Natural killer cell (primary cell): Measurements from ENCODE around the gene CD2BP2. TPM values are rescaled to one million over a fixed set of nuclear protein-coding genes. Genes with fewer than 3 reads are reported as not detected.
"Not testable (repeated sequence)": the region's sequence is repeated elsewhere in the genome, so short reads cannot be mapped to it uniquely, and the experiment has no call there.

Experiments
- ATAC-seq, 3 donors: fragments of 150-1000 bp in 2 of 3; fragments of 200-7000 bp in 1 of 3; cut with Tn5 transposase; 1 replicate in 1 of 3; 2 replicates in 2 of 3; pipeline ENCODE4 v1.10.0; 2021; ENCODE audit warnings: mild to moderate bottlenecking in 2 of 3, moderate library complexity in 2 of 3
- DNase-seq, 2 donors: peaks; one replicate each; pipeline versions ENCODE4 v3.0.0 to v3.0.0-alpha.2; 2013 to 2021; ENCODE audit warnings: mixed read lengths in 1 of 2
- H3K27ac ChIP-seq: one replicate; pipeline ENCODE4 v1.5.1; 2013; ENCODE audit warnings: mild to moderate bottlenecking, low read length
- H3K27me3 ChIP-seq: one replicate; pipeline ENCODE4 v1.6.1; 2013; ENCODE audit warnings: low read length; ENCODE audit not compliant: control insufficient read depth, insufficient read depth
- H3K36me3 ChIP-seq: one replicate; pipeline ENCODE4 v1.6.1; 2013; ENCODE audit warnings: low read length; ENCODE audit not compliant: control insufficient read depth, insufficient read depth
- H3K4me1 ChIP-seq: one replicate; pipeline ENCODE4 v1.6.1; 2013; ENCODE audit warnings: low read length; ENCODE audit not compliant: control insufficient read depth, insufficient read depth
- H3K4me3 ChIP-seq: one replicate; pipeline ENCODE4 v1.5.1; 2013; ENCODE audit warnings: low read length
- H3K9me3 ChIP-seq: one replicate; pipeline ENCODE4 v1.6.1; 2013; ENCODE audit warnings: low read length; ENCODE audit not compliant: control insufficient read depth, insufficient read depth
- H3K27ac Mint-ChIP-seq, 2 donors: one replicate each; pipeline ENCODE4 v1.8.0; 2022; ENCODE audit warnings: mild to moderate bottlenecking in 2 of 2, mixed read lengths in 2 of 2, moderate library complexity in 1 of 2
- H3K27me3 Mint-ChIP-seq, 2 donors: one replicate each; pipeline ENCODE4 v1.8.0; 2022; ENCODE audit warnings: low read depth in 2 of 2, mixed read lengths in 2 of 2
- H3K36me3 Mint-ChIP-seq: one replicate; pipeline ENCODE4 v1.8.0; 2022; ENCODE audit warnings: mixed read lengths
- H3K4me1 Mint-ChIP-seq, 2 donors: one replicate each; pipeline ENCODE4 v1.8.0; 2022; ENCODE audit warnings: mixed read lengths in 2 of 2
- H3K4me3 Mint-ChIP-seq: one replicate; pipeline ENCODE4 v1.8.0; 2022; ENCODE audit warnings: mild to moderate bottlenecking, moderate library complexity, mixed read lengths
- H3K9me3 Mint-ChIP-seq, 2 donors: one replicate each; pipeline ENCODE4 v1.8.0; 2022; ENCODE audit warnings: mixed read lengths in 2 of 2
- CTCF ChIP-seq: fragments of 200-600 bp; IDR thresholded peaks from one replicate; pipeline ENCODE4 v1.8.0; 2022; ENCODE audit warnings: antibody characterized with exemption
- WGBS: methylation state at CpG from one replicate; pipeline ENCODE4 v1.1.7; 2013; ENCODE audit warnings: missing lambda C conversion rate; ENCODE audit not compliant: insufficient coverage; 5-methylcytosine and 5-hydroxymethylcytosine counted together
- intact Hi-C: fragments of 100-400 bp; cut with micrococcal nuclease; formaldehyde crosslinking; loops from one replicate; pipeline ENCODE4 v1.14.2; 2022
- total RNA-seq, 4 donors: library from RNA; stranded (reverse); fragments of 120-200 nt in 1 of 4; gene quantifications; one replicate each; pipeline versions ENCODE4 v1.2.3 to v1.2.4, GENCODE V29; 2013 to 2022

CD2BP2 gene
- total RNA-seq, 3 donors from 2014 or later (not counting 1 experiment from before 2014, with no cell fraction given): 79.5 to 104 (median 87.7) TPM

- peak overlapping the region; percentile 88 to 94 for H3K27ac Mint-ChIP-seq
- no peaks in the 10 kb centered on the region for H3K9me3 Mint-ChIP-seq
- peaks cover 59% of the 10 kb centered on the region for H3K4me1 ChIP-seq
- DNase-seq: peak in 1 of 2 donors; percentile 19
- peaks cover 55 to 59% of the 10 kb centered on the region in 2 donors for H3K4me1 Mint-ChIP-seq
- no peaks in the 10 kb centered on the region for H3K27me3 Mint-ChIP-seq
- ATAC-seq: peak; percentile 35 to 43 (median 41)
- peak overlapping the region; percentile 82 for H3K27ac ChIP-seq
- H3K4me3 Mint-ChIP-seq: peak overlapping the region; percentile 70
- no peaks in the 10 kb centered on the region for H3K36me3 Mint-ChIP-seq
- 19% methylated on average over 3 of the region's 3 CpGs for WGBS
- peaks cover 28% of the 10 kb centered on the region for H3K36me3 ChIP-seq
- H3K27me3 ChIP-seq: no peaks in the 10 kb centered on the region
- no peak overlapping the region for H3K4me3 ChIP-seq
- no peaks in the 10 kb centered on the region for H3K9me3 ChIP-seq
- intact Hi-C loops: loop anchor here (1.0 to 2.0 kb wide), 4 partner anchors 14 to 67 kb away; partner anchors contain the start of gene TBC1D10B
- TF ChIP-seq CTCF: no peak
These were observed 5.4 kb downstream of the CD2BP2 start for GRCh38 chr16:30349675-30350074.

- DNase-seq (no peak), ATAC-seq (no peak)
- Histone ChIP-seq H3K27me3 (no peaks in the 10 kb centered on the region), H3K27ac (peak overlapping the region; percentile 82), H3K36me3 (peaks cover 28% of the 10 kb centered on the region), H3K4me3 (no peak overlapping the region), H3K9me3 (no peaks in the 10 kb centered on the region), H3K4me1 (peaks cover 52% of the 10 kb centered on the region)
- intact Hi-C loops: no loop called here
- Mint-ChIP-seq H3K27me3 (no peaks in the 10 kb centered on the region), H3K4me1 (peaks cover 47 to 52% of the 10 kb centered on the region in 2 donors), H3K4me3 (peak overlapping the region; percentile 70), H3K27ac (peak overlapping the region; percentile 88 to 94), H3K9me3 (no peaks in the 10 kb centered on the region), H3K36me3 (no peaks in the 10 kb centered on the region)
- no peak for TF ChIP-seq CTCF
- 75% methylated on average over 5 of the region's 7 CpGs for WGBS
These were observed 6.2 kb downstream of the CD2BP2 start for GRCh38 chr16:30348929-30349328.

- no peak overlapping the region for H3K4me3 Mint-ChIP-seq
- DNase-seq: no peak
- no peaks in the 10 kb centered on the region for H3K36me3 Mint-ChIP-seq
- no peaks in the 10 kb centered on the region for H3K9me3 ChIP-seq
- no peak for ATAC-seq
- 98% methylated on average over 8 of the region's 8 CpGs for WGBS
- intact Hi-C loops: no loop called here
- no peaks in the 10 kb centered on the region for H3K27me3 ChIP-seq
- H3K27me3 Mint-ChIP-seq: no peaks in the 10 kb centered on the region
- no peaks in the 10 kb centered on the region for H3K9me3 Mint-ChIP-seq
- no peak overlapping the region for H3K27ac Mint-ChIP-seq
- H3K27ac ChIP-seq: no peak overlapping the region
- TF ChIP-seq CTCF: no peak
- no peak overlapping the region for H3K4me3 ChIP-seq
- H3K4me1 Mint-ChIP-seq: peaks cover 41 to 44% of the 10 kb centered on the region in 2 donors
- peaks cover 45% of the 10 kb centered on the region for H3K4me1 ChIP-seq
- H3K36me3 ChIP-seq: peaks cover 24% of the 10 kb centered on the region
These were observed 7.0 kb downstream of the CD2BP2 start for GRCh38 chr16:30348113-30348512.

- Histone ChIP-seq H3K36me3 (peaks cover 5% of the 10 kb centered on the region), H3K27ac (no peak overlapping the region), H3K4me1 (peaks cover 33% of the 10 kb centered on the region), H3K4me3 (no peak overlapping the region), H3K9me3 (no peaks in the 10 kb centered on the region), H3K27me3 (no peaks in the 10 kb centered on the region)
- intact Hi-C loops: no loop called here
- Mint-ChIP-seq H3K4me1 (peaks cover 26% of the 10 kb centered on the region in 2 donors), H3K4me3 (no peak overlapping the region), H3K27me3 (no peaks in the 10 kb centered on the region), H3K27ac (no peak overlapping the region), H3K36me3 (no peaks in the 10 kb centered on the region), H3K9me3 (no peaks in the 10 kb centered on the region)
- ATAC-seq: no peak
- WGBS: 99% methylated on average over 3 of the region's 3 CpGs
- TF ChIP-seq CTCF: no peak
- no peak for DNase-seq
These were observed 8.8 kb downstream of the CD2BP2 start for GRCh38 chr16:30346286-30346685.

- not testable (repeated sequence) for H3K36me3 Mint-ChIP-seq, H3K9me3 Mint-ChIP-seq, H3K9me3 ChIP-seq
These were observed 11.7 kb downstream of the CD2BP2 start for GRCh38 chr16:30343491-30343820.

More at GRCh38 chr16:30343491-30343820, 11.7 kb downstream of the CD2BP2 start:
- H3K27me3 ChIP-seq, H3K27me3 Mint-ChIP-seq, intact Hi-C loops, DNase-seq, H3K36me3 ChIP-seq, ATAC-seq, H3K27ac ChIP-seq, H3K4me1 ChIP-seq, H3K4me1 Mint-ChIP-seq, H3K4me3 ChIP-seq, H3K27ac Mint-ChIP-seq, H3K4me3 Mint-ChIP-seq: not testable (repeated sequence)
- WGBS: 95% methylated on average over 9 of the region's 11 CpGs
